ENCODE results near the gene TSFM. TPM values are rescaled to one million over a fixed set of nuclear protein-coding genes. Genes with fewer than 3 reads are reported as not detected.
"Not testable (repeated sequence)": the region's sequence is repeated elsewhere in the genome, so short reads cannot be mapped to it uniquely, and the experiment has no call there.

The TSFM gene
- total RNA-seq, 1 donor from 2014 or later = 28.4 TPM

DNA sequence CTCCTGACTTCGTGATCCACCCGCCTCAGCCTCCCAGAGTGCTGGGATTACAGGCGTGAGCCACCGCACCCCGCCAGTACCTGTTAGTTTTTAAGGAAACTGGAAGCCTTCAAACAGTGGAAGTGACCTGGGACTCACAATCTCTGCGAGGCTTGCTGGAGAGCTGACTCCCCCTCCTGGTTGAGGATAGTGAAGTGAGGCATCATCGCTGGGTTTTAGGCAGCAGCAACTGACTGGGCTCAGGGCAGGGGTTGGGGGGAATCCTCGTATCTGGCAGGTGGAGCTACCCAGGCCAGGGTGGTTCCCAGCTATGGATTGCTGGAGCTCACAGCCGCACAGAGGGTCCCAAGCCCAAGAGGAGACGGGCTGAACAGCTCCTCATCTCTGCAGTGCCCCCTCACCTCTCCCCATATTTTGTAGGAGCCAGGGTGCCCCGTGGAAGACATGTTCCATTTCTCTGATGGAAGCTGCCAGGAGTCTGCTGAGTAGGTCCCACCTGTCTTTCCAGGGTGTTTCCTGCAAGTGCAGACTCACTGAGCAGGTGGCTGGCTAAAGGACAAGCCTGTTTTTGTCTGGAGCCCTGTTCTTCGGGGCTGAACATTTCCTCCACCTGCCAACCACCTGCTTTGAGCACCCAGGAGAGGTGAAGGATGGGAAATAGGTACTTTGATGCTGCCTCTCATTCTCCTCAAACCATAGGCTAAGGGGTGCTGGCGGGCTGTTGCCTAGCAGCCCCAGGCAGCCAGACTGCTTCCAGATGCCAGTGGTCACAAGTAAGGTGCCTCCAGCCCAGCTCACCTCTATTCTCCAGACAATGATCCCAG, 32.8 kb downstream of the TSFM start:
- Mint-ChIP-seq H3K27me3 (no peaks in the 10 kb centered on the region), H3K9me3 (no peaks in the 10 kb centered on the region), H3K27ac (no peak overlapping the region), H3K36me3 (ENCODE audit: low read depth) (peaks cover 16% of the 10 kb centered on the region), H3K4me1 (no peaks in the 10 kb centered on the region), H3K4me3 (no peak overlapping the region)
- DNase-seq = no peak
- ChIA-PET CTCF (no interaction called here), POLR2A (no interaction called here)
- ATAC-seq (ENCODE audit: low read depth) = no peak
- intact Hi-C loops (cut with micrococcal nuclease) = no loop called here
- TF ChIP-seq, protein P1, sequence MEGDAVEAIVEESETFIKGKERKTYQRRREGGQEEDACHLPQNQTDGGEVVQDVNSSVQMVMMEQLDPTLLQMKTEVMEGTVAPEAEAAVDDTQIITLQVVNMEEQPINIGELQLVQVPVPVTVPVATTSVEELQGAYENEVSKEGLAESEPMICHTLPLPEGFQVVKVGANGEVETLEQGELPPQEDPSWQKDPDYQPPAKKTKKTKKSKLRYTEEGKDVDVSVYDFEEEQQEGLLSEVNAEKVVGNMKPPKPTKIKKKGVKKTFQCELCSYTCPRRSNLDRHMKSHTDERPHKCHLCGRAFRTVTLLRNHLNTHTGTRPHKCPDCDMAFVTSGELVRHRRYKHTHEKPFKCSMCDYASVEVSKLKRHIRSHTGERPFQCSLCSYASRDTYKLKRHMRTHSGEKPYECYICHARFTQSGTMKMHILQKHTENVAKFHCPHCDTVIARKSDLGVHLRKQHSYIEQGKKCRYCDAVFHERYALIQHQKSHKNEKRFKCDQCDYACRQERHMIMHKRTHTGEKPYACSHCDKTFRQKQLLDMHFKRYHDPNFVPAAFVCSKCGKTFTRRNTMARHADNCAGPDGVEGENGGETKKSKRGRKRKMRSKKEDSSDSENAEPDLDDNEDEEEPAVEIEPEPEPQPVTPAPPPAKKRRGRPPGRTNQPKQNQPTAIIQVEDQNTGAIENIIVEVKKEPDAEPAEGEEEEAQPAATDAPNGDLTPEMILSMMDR (IDR thresholded peaks at IDR 0.05) = no peak

GRCh38 chr12:57816001-57816854, 33.6 kb downstream of the TSFM start:
- no peak for DNase-seq
- Mint-ChIP-seq H3K9me3 (no peaks in the 10 kb centered on the region), H3K27me3 (no peaks in the 10 kb centered on the region), H3K4me1 (no peaks in the 10 kb centered on the region), H3K4me3 (no peak overlapping the region), H3K36me3 (ENCODE audit: low read depth) (peaks cover 24% of the 10 kb centered on the region), H3K27ac (no peak overlapping the region)
- TF ChIP-seq, protein P1 (IDR thresholded peaks at IDR 0.05) = no peak
- no peak for ATAC-seq (ENCODE audit: low read depth)
- intact Hi-C loops (cut with micrococcal nuclease) = no loop called here
- POLR2A ChIA-PET = no interaction called here
- CTCF ChIA-PET = interaction anchor here (3.0 kb wide), 1 partner anchor 16 kb away, joined by 6 read pairs; no protein-coding TSS in a partner anchor

GRCh38 chr12:57816855-57817151, 34.2 kb downstream of the TSFM start:
- no peaks in the 10 kb centered on the region for H3K9me3 Mint-ChIP-seq
- no peaks in the 10 kb centered on the region for H3K4me1 Mint-ChIP-seq
- intact Hi-C loops (cut with micrococcal nuclease) = no loop called here
- H3K4me3 Mint-ChIP-seq = no peak overlapping the region
- peaks cover 30% of the 10 kb centered on the region for H3K36me3 Mint-ChIP-seq (ENCODE audit: low read depth)
- ChIA-PET POLR2A (no interaction called here), CTCF (interaction anchor here (3.0 kb wide), 1 partner anchor 16 kb away, joined by 6 read pairs; no protein-coding TSS in a partner anchor)
- H3K27me3 Mint-ChIP-seq = no peaks in the 10 kb centered on the region
- TF ChIP-seq, protein P1 (IDR thresholded peaks at IDR 0.05) = no peak
- DNase-seq (no peak), ATAC-seq (ENCODE audit: low read depth) (no peak)
- H3K27ac Mint-ChIP-seq = no peak overlapping the region

- DNase-seq (no peak), ATAC-seq (ENCODE audit: low read depth) (no peak)
- no peaks in the 10 kb centered on the region for H3K4me1 Mint-ChIP-seq
- no peak overlapping the region for H3K4me3 Mint-ChIP-seq
- H3K9me3 Mint-ChIP-seq = no peaks in the 10 kb centered on the region
- CTCF ChIA-PET = interaction anchor here (0.8 to 3.0 kb wide), 3 partner anchors 15 to 88 kb away, joined by 3 to 6 read pairs (median 5); no protein-coding TSS in a partner anchor
- POLR2A ChIA-PET = no interaction called here
- intact Hi-C loops (cut with micrococcal nuclease) = no loop called here
- TF ChIP-seq, protein P1 (IDR thresholded peaks at IDR 0.05) = no peak
- peaks cover 35% of the 10 kb centered on the region for H3K36me3 Mint-ChIP-seq (ENCODE audit: low read depth)
- no peaks in the 10 kb centered on the region for H3K27me3 Mint-ChIP-seq
- H3K27ac Mint-ChIP-seq = no peak overlapping the region
Observed at GRCh38 chr12:57817261-57817989, 34.8 kb downstream of the TSFM start.

GRCh38 chr12:57817990-57818331, 35.4 kb downstream of the TSFM start:
- POLR2A ChIA-PET; H3K9me3 Mint-ChIP-seq; DNase-seq; ATAC-seq (ENCODE audit: low read depth); H3K4me3 Mint-ChIP-seq; intact Hi-C loops (cut with micrococcal nuclease); H3K27ac Mint-ChIP-seq; H3K27me3 Mint-ChIP-seq; H3K4me1 Mint-ChIP-seq: not testable (repeated sequence)
- CTCF ChIA-PET = interaction anchor here (0.8 to 3.0 kb wide), 3 partner anchors 15 to 87 kb away, joined by 3 to 6 read pairs (median 5); no protein-coding TSS in a partner anchor
- H3K36me3 Mint-ChIP-seq (ENCODE audit: low read depth) = peaks cover 41% of the 10 kb centered on the region

- DNase-seq; ATAC-seq (ENCODE audit: low read depth); intact Hi-C loops (cut with micrococcal nuclease); H3K9me3 Mint-ChIP-seq; CTCF ChIA-PET; POLR2A ChIA-PET; H3K4me1 Mint-ChIP-seq; H3K27me3 Mint-ChIP-seq; H3K4me3 Mint-ChIP-seq; H3K27ac Mint-ChIP-seq: not testable (repeated sequence)
- H3K36me3 Mint-ChIP-seq (ENCODE audit: low read depth) = peaks cover 62% of the 10 kb centered on the region
Observed at GRCh38 chr12:57820119-57820518, 37.5 kb downstream of the TSFM start.

DNA sequence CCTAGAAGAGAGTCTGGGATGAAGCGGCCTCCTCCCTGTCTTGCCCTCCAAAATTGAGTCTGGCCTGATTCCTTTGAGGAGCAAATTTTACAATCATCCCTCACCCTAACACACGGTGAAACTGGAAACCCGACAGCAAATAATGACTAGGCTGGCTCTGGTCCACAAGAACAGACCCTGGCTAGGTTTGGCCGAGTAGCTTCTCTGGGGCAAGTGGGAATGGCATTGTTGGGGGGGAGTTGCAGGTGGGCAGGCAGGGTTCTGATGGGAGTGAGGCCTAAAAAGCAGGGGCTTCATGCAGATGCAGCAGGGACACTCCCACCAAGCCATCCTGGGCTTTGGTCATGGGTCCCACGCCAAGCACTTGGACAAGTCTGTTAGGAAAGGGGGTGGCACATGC, 38.4 kb downstream of the TSFM start:
- ATAC-seq (ENCODE audit: low read depth); H3K9me3 Mint-ChIP-seq; CTCF ChIA-PET; POLR2A ChIA-PET; DNase-seq; intact Hi-C loops (cut with micrococcal nuclease); H3K27me3 Mint-ChIP-seq; H3K27ac Mint-ChIP-seq; H3K4me1 Mint-ChIP-seq; H3K4me3 Mint-ChIP-seq: not testable (repeated sequence)
- H3K36me3 Mint-ChIP-seq (ENCODE audit: low read depth) = peaks cover 71% of the 10 kb centered on the region

All from activated B cell treated with CpG ODN at 0.5 μM for 24 hours (primary cell).